HT-29 (cell line): ENCODE measurements around the gene NCS1. TPM values are rescaled to one million over a fixed set of nuclear protein-coding genes. Genes with fewer than 3 reads are reported as not detected.

Experiments
- DNase-seq: peaks from one replicate; pipeline ENCODE4 v3.0.0-alpha.2; 2015; ENCODE audit warnings: low spot score
- total RNA-seq: library from RNA; depleted of rRNA; stranded (reverse); fragments of >200 nt; shearing (Covaris generic); gene quantifications from 2 replicates; pipeline ENCODE4 v1.2.3, GENCODE V29; 2014

NCS1 gene
- total RNA-seq, 1 experiment from 2014 or later, result 6.9 TPM

DNA sequence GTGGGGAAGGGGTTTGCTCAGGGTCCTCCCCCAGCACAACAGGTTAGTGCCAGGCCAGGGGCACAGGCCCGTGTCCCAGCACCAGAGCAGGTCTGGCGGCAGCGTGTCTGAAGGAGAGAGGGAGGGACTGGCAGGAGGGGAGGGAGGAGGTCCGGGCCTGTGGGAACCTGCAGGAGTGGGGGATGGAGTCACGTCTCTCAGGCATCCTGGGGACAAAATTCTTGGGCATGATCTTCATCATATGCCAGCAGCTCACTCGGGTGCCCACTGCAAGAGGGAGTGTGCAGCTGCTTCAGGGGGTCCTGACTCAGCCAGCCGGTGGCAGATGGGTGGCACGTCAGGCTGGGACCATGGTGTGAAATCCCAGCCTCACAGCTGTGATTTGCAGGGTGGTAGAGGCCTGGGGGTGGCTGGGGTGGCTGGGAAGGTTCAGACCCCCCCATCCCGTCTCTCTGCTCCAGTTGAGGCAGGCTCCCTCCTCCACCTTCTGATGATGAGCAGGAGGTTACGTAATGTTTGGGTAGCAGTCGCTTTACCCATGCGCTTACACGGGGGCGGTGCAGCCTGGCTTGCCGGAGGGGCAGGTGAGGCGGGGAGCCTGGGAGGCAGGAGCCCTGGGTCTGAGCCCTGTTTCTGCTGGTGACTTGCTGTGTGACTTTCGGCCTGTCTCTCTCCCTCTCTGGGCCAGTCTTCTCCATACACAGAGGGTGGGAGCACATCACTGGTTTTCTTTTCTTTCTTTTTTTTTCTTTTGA lies 40.5 kb downstream of the NCS1 start:
- no peak for DNase-seq

DNA sequence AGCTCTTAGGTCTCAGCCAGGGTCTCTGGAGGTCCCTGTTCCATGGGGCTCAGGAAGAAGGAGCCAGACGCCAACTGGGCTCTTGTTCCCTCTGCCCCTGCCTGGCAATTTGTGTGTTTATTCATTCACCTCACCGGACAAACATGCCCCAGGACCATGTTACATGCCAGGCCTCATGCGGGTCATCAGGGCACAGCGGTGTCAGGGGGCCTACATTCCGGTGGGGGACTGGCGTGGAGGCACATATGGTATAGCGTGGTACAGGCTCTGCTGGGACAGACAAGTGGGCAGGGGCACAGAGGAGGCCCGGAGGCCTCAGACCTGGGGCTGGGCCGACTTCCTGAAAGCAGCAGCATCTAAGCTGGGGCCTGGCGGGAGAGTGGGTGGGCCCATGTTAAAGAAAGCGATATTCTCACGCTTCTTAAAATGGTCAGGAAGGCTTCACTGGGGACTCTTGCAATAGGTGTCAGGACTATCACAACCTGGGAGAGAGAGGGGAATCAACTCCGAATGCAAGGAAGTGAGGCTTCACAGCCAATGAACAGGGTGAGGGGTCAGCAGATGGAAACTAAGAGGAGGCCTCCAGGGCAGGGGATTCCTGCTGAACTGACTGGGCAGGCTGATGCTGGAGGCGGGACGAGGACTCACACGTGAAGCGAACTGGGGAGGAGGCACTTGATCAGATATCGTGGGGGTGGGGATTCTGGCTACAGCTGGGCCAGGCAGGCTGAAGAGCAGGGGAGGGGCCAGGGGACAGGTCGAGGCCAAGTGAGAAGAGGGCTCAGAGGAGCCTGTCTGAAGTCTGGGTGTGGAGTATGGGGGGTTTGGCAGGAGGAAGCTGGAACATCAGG lies 41.9 kb downstream of the NCS1 start:
- DNase-seq, result no peak

DNA sequence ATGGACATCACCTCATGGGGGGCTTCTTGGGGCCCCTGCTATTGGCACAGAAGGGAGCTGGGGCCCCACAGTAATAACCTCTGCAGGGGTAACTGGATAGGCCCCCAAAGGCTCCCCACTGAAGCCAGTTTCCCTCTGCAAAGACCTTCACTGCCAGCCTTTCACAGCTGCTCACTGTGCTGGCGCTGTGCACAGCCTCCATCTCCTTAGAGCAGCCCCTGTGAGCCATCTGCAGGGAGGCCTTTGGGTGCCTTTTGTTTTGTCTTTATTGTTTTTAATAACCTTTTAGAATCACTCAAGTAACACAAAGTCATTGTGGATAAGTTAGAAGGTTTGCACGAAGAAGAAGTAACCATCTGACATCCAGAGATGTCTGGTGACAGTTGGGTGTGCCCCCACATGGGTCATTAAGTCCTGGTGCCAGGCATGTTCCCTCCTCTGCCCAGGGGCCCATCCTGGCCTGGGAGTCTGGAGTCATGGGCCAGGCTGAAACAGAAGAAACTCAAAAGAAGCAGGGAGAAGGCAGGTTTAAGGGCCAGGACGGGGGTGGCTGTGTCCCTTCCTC lies 42.7 kb downstream of the NCS1 start:
- DNase-seq, result no peak

DNA sequence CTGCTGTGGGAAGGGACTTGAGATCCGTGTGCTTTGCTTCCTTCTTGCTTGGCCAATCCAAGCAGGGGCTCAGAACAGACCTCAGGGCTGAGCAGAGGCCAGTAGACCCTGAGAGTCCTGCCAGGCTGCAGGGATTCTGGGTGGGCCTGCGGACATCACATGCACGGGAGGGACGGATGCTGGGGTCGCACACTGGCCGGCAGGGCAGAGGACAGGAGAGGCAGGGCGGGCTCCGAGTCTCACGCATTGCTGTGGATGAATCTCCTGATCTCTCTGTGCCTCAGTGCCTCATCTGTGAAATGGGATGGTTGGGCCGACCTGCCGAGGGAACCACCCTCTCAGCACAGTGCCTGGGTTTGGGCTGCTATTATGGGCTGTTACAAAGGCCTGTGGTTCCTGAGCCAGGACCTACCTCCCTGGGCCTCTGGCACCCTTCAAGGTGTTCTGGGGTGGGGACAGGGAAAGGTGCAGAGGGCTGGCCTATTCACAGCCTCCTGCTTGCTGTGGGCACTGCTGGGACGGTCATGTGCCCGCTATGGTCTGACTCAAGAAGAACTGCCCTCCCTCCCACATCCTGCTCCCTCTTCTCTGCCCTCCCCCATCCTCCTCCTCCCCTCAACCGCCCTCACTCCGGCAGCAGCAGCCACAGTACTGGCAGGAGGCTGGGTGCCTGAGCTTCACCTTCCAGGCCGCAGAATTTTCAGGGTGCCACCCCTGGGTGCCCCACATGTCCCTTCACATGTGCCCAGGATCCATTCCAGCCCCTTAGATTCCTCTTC lies 43.3 kb downstream of the NCS1 start:
- no peak for DNase-seq

DNA sequence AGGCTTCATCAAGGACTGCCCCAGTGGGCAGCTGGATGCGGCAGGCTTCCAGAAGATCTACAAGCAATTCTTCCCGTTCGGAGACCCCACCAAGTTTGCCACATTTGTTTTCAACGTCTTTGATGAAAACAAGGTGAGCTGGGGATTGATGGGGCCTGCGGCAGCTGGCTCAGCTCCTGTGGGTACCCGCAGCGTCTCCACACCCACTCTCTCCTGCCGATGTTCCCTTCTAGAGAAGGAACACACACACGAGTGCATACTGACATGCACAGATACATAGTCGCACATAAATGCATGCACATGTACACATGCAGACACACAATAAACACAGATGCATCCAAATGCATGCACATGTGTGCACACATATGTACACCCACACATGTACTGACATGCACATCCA lies 45.6 kb downstream of the NCS1 start:
- no peak for DNase-seq

DNA sequence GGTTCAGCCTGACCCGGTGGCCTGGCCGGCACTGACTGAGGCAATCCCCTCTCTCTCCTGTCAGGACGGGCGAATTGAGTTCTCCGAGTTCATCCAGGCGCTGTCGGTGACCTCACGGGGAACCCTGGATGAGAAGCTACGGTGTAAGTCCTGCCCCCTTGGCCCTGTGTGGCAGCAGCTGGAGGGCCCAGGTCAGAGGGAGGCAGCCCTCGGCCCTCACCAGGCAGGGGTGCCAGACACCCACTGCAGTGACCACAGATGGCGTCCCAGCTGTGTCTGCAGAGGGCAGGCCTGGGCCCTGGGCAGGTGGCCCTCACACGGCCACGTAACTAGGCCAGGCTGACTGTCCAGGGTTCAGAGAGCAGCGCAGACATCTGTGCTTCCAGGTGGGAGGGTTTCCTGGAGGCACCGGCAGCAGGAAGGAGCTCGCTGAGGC lies 47.5 kb downstream of the NCS1 start:
- DNase-seq, result no peak

DNA sequence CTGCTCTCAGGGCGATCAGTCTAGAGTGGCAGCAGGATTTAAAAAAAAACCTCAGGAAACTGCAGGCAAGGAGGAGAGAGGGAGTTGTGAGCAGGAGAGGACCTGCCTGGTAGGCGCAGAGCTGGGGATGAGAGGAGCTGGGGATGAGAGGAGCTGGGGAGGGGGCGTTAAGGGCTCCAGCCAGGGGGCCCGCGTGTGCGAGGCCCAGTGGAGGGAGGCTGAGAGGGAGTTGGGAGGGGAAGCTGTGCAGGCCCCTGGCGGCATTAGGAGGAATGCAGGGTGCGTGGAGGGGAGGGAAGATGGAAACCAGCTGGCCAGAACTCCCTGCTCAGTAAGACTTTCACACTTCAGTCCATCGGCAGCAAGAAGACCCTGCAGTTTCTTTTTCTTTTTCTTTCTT lies 48.1 kb downstream of the NCS1 start:
- no peak for DNase-seq

DNA sequence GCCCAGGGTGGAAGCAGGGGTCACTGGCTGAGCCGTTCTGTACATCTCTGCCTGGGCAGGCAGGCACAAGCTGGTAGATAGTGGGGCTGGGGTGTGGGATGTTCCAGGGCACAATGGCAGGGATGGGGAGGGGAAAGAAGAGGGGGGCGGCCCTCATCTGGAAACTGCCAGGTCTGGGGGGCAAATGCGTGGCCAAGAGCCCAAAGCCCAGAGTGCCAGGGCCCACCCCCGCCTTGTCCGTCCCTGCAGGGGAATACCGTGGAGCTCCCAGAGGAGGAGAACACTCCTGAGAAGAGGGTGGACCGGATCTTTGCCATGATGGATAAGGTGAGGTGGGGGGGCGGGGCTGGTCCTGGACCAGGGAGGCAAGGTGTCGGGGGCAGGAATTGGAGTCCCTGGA lies 50.6 kb downstream of the NCS1 start:
- no peak for DNase-seq

DNA sequence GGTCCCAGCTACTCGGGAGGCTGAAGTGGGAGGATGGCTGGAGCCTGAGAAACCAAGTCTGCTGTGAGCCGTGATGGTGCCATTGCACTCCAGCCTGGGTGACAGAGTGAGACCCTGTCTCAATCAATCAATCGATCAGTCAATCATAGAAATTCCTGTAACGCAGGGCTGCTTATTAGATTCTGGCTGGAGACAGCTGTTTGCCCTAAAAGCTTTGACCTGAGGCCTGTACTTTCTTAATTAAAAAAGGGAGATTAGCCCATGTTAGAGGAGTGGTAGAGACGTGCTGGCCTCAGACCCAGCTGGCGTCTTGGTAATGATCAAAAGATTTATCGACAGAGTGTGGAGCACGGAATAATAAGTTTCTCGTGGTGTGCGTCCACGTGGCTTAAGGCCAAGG lies 52.9 kb downstream of the NCS1 start:
- DNase-seq, result no peak

DNA sequence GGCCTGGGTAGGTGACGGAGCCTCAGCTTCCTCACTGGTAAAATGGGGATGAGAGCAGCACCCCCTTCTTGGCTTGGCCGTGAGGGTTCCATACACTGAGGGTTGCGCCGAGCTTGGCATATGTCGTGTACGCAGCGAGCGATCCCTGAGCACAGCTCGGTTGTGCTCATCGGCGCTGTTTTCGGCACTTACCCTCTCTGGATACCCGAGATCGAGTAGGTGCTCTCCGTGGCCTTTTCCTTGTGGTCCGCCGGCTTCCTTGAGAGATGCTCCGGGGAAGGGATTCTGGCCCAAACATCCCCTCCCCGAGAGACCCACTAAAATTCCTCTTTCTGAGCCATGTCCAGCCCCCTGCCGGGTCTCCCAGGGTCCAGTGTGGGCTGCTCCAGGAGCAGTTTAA lies 53.4 kb downstream of the NCS1 start:
- no peak for DNase-seq

DNA sequence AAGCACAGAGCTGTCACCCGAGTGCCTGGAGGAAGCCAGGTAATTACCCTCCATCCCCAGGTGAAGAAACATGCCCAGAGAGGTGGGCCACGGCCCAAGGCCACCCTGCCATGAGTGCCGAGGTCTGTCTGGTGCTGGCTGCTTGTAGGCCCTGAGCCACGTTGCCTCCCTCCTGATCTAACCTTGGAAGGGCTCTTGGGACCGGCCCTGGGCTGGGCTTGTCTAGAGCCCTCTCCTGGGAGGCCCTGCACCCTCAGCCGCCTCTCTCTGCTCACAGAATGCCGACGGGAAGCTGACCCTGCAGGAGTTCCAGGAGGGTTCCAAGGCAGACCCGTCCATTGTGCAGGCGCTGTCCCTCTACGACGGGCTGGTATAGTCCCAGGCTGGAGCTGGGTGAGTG lies 53.9 kb downstream of the NCS1 start:
- DNase-seq, result no peak

DNA sequence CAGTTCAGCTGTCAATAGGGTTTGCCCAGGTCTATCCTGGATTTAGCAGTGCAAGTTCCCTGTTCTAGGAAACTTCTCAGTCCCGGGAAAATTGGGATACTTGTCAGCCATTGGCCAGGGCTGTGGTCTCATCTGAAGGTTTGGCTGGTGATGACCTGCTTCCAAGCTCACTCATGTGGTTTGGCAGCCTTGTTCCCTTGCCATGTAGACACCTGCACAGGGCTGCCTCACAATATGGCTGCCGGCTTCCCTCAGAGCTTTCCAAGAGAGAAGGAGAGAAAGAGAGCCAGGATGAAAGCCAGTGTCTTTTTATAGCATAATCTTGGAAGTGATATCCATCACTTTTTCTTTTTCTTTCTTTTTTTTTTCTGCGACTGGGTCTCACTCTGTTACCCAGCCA lies 55.6 kb downstream of the NCS1 start:
- DNase-seq, result no peak

DNA sequence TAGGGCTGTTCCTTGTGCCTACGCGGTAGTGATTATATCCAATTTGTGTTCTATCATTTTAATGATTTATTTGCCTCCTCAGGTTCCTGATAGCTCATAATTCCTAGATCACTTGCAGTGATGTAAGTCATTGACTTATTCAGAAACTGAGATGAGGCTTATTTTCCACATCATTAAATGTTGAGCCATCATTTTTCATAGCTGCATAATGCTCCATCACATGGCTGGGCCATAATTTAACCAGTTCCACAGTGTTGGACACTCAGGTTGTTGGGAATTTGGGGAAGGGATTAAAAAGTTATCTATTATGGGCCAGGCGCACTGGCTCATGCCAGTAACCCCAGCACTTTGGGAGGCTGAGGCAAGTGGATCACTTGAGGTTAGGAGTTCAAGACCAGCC lies 57.6 kb downstream of the NCS1 start:
- DNase-seq, result no peak

DNA sequence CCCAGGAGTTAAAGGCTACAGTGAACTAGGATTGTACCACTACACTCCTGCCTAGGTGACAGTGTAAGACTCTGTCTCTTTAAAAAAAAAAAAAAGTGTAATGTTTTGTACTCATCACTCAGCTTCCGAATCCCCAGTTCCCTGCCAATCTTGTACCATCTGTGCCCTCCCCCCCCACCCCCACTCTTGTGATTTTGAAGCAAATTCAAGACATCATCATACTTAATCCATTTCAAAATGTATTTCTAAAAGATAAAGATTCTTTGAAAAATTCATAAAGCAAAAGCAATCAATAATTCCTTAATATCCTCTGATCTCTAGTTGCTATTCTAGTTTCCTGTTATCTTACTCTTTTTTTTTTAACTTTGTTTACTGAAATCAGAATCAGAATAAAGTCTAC lies 58.4 kb downstream of the NCS1 start:
- no peak for DNase-seq

DNA sequence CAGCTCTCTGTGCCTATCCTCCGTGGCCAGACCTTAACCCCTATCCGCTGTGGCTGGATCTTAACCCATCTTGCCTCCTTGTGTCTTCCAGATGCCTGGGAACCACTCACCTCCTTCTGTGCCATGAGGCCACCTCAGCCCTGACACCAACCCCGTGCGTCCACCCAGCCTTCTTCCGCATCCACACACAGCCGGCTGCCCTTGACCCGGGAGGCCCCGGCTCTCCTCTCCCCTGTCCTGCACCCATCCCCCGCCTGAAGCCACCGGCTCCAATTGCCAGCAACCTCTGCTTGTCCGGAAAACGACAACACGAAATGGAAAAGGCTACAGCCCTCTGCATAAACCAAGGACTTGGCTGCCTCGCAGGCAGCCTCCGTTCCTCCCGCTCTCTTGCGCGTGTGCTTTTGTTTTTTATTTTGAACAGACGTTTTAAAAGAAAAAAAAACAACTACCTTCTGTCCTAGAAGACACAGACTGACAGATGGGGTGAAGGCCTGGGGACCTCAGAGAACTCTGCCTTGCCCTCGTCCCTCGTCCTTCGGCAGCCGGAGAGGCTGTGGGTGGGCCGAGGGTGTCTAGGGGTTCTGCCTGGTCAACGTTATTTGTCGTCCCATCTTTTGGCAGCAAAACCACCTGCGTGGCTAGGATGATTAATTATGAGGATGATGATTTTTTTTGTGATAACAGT lies 60.8 kb downstream of the NCS1 start:
- no peak for DNase-seq

DNA sequence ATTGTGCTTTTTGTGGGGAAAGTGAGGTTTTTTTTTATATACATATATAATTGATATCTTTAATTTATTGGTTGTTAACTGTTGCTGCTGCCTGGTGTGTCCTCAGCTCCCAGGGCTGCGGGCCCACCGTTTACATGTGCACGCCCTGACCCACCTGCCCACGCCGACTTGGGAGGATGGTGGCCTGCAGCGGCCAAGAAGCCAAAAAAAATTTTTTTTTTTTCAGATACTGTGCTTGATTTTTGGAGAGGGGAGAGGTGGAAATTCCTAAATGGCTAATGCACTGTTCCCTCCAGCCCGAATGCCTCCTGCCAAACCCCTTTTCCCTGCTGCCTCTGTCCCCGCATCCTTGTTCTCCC lies 61.4 kb downstream of the NCS1 start:
- no peak for DNase-seq

DNA sequence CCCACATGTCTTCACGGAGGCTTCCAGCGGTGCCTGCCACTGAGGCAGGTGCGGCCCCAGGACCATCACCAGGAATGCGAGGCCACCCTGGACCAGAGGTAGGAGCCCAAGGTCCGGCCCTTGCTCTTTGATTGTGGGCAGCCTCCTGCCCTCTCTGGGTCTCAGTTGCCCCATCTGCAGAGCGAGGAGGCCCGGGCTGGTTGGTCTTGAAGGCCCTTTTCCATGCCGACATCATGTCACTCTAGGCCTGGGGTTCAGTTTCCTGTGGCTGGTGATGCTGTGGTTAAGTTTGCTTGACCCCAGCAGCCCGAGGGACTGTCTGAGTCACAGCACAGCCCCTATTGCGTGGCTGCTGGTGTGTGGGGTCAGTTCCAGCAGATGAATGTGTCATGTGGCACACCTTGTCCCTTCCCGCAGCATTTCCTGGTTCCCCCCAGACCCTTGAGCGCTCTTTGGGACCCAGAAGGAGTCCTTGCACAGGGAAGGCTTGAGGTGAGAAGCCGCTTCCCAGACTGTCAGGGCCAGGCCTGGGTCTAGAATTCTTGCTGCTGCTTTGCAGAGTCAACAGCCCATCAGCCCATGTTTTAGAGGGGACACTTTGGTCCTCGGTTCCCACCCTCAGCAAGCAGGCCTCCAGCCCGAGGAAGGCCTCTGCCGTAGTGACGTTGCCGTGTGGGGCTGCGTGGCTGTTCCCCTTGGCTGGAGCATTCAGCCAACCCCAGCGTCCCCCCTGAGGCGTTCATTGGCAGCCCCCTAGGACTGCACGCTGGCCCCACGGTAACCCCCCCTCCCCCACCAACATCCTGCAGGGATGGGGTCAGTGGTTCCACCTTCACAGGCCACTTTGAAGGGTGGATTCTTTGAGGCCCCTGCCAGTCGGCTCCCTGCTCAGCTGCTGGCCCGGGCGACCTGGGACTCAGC lies 62.4 kb downstream of the NCS1 start:
- no peak for DNase-seq

DNA sequence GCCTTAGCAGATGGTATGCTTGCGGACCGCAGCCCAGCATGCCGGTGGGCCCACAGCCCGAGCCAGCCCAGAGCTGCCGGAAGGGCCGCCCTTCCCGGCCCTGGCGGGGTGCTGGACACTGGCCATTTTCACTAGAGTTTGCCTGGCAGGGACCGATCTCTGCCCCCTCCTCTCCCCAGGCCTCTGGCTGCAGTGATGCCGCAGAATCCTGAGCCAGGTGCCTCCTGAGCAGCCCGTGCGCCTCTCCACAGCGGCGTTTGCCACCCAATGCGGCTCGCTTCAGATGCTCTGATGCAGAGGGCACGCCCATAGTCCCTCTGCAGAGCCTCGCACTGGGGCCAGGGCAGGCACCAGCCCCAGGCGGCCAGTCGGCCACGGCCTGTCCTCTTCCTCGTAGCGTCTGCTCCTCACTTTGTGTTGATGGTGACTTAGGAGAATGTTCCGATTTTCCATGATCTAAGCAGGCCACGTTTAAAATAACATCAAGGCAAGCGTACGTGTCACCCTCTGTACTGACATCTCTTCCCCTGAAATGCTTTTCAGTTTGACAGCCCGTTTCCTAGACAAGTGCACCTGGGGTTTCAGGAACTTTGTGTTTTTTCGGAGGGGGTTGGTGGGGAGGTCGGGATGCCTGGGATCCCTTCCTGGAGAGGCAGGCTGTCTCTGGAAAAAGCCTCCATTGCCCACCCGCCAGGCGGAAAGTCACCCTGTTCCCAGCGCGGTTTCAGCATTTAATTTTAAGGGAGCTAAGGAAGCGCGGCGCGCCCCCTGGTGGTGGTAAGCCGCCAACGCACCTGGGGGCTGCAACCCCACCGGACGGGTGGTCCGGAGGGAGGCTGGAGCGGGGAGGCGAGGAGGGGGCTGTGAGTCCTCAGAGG lies 63.6 kb downstream of the NCS1 start:
- peak; percentile 64 for DNase-seq

DNA sequence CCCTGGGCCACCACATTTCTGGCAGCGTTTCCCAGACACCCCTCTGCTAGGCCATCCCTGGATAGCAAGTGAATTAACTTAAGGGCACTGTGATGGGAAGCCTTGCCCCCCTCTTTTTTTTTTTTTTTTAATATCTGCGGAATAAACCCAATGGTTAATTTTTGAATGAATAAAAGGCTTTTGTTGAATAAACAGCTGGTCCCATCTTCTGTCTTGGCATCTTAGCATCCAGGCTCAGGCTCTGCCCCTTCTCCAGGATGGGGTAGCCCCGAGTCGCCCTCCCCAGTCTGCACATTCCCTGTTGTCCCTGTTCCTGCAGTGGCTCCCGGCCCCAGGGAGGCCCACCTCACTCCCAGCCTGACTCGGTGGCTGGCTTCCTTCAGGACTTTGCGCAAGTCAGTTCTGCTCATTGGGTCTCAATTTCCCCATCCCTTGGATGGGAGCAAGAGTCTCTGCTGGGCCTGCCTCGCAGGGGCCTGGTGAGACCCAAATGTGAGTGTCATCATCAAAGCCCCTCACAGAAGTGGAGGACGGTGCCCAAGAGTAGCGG lies 64.3 kb downstream of the NCS1 start:
- no peak for DNase-seq
